ENCODE results near the gene LAMA1. TPM values are rescaled to one million over a fixed set of nuclear protein-coding genes. Genes with fewer than 3 reads are reported as not detected.

Gene LAMA1
- total RNA-seq, 1 experiment from 2014 or later, result 28.8 TPM

GRCh38 chr18:7082671-7083070, 34.9 kb downstream of the LAMA1 start:
- H3K79me2 ChIP-seq (ENCODE audit: insufficient read depth, low read length), result no peaks in the 10 kb centered on the region

More at GRCh38 chr18:7082671-7083070, 34.9 kb downstream of the LAMA1 start:
- Histone ChIP-seq H4K5ac (ENCODE audit: insufficient read length, low read depth, low read length) (no peak overlapping the region), H3K9me3 (ENCODE audit: control insufficient read depth, low read depth, low read length) (no peaks in the 10 kb centered on the region), H3K27me3 (ENCODE audit: insufficient read depth, low read length) (no peaks in the 10 kb centered on the region), H3K4ac (ENCODE audit: low read depth, low read length) (no peak overlapping the region), H3K56ac (ENCODE audit: insufficient read length, low read depth, low read length) (no peak overlapping the region), H4K91ac (ENCODE audit: insufficient read length, low read depth, low read length) (no peak overlapping the region), H3K4me1 (ENCODE audit: insufficient read depth, low read length) (no peaks in the 10 kb centered on the region; the same call in 1 of the 2 replicates), H2AFZ (ENCODE audit: low read length) (no peak overlapping the region), H3K9ac (ENCODE audit: extremely low read depth, insufficient read length, low read length) (no peak overlapping the region), H2BK12ac (ENCODE audit: insufficient read length, low read depth, low read length) (no peak overlapping the region), H4K20me1 (ENCODE audit: control insufficient read depth, insufficient read depth, insufficient read length) (no peaks in the 10 kb centered on the region), H3K18ac (ENCODE audit: insufficient read length, low read depth, low read length) (no peak overlapping the region), H2AK5ac (ENCODE audit: insufficient read length, low read length) (no peak overlapping the region), H2BK5ac (ENCODE audit: insufficient read length, low read length) (no peak overlapping the region), H3K14ac (ENCODE audit: insufficient read depth, low read length) (no peak overlapping the region), H2BK120ac (ENCODE audit: low read depth, low read length, poor library complexity, severe bottlenecking) (no peak overlapping the region), H3K23me2 (ENCODE audit: insufficient read length, low read depth, low read length, poor library complexity, severe bottlenecking) (no peaks in the 10 kb centered on the region), H3K27ac (ENCODE audit: insufficient read length, low read depth, low read length) (no peak overlapping the region), H3T11ph (ENCODE audit: low read length) (no peak overlapping the region), H3K79me1 (ENCODE audit: insufficient read depth, low read depth, low read length, poor library complexity, severe bottlenecking) (no peaks in the 10 kb centered on the region), H3K4me2 (ENCODE audit: insufficient read depth, insufficient read length, low read length) (no peak overlapping the region), H2BK20ac (ENCODE audit: low read depth, low read length, poor library complexity, severe bottlenecking) (no peak overlapping the region), H3K23ac (ENCODE audit: insufficient read length, low read depth, low read length) (no peak overlapping the region), H4K8ac (replicated peaks; ENCODE audit: insufficient read length, low read depth, low read length) (no peak overlapping the region), H2BK15ac (ENCODE audit: low read depth, low read length) (no peak overlapping the region)
- H3K4me3 Mint-ChIP-seq, result no peak overlapping the region
- WGBS (ENCODE audit: extremely low coverage, insufficient read length, low lambda C conversion rate), result no CpG with 5 or more reads among the region's 2 CpGs
- no peaks in the 10 kb centered on the region for H3K27me3 Mint-ChIP-seq (ENCODE audit: low read depth)
- no peak for DNase-seq
- TF ChIP-seq CTCF (conservative IDR thresholded peaks at IDR 0.05), result no peak
- H3K27ac Mint-ChIP-seq, result no peak overlapping the region
- peaks cover 2 to 21% (median 9%) of the 10 kb centered on the region in 3 experiments; a peak in 5 of 7 replicates for H3K36me3 Mint-ChIP-seq (ENCODE audit: insufficient read depth in 1 of 3, low read depth in 3 of 3)
- peaks cover 0 to 5% of the 10 kb centered on the region in 2 experiments; a peak in 1 of 4 replicates for H3K4me1 Mint-ChIP-seq
- H3K9me3 Mint-ChIP-seq, result no peaks in the 10 kb centered on the region
